Lung (tissue), 12 donors: ENCODE measurements around the gene PTPN22. TPM values are rescaled to one million over a fixed set of nuclear protein-coding genes. Genes with fewer than 3 reads are reported as not detected.

Experiments used
- ATAC-seq: fragments of 200-7000 bp; cut with Tn5 transposase; one replicate; pipeline ENCODE4 v1.9.1; 2020; ENCODE audit warnings: moderate number of reproducible peaks; ENCODE audit not compliant: insufficient read depth, low FRiP score
- DNase-seq, 3 donors: peaks; one replicate each; pipeline ENCODE4 v3.0.0-alpha.2; 2013 to 2017
- H3K27ac ChIP-seq, 2 donors: one replicate each; pipeline ENCODE4 v1.5.1; 2013; ENCODE audit warnings: mild to moderate bottlenecking in 2 of 2, moderate library complexity in 2 of 2, control low read depth in 1 of 2, inconsistent platforms in 1 of 2, low read depth in 1 of 2, low read length in 1 of 2
- H3K27me3 ChIP-seq, 3 donors: one replicate each; pipeline ENCODE4 v1.5.1; 2013; ENCODE audit warnings: low read length in 2 of 3; ENCODE audit not compliant: control insufficient read depth in 3 of 3, insufficient read depth in 3 of 3
- H3K36me3 ChIP-seq, 4 donors: one replicate each; pipeline ENCODE4 v1.5.1; 2013; ENCODE audit warnings: low read length in 4 of 4, mild to moderate bottlenecking in 1 of 4, moderate library complexity in 1 of 4; ENCODE audit not compliant: control insufficient read depth in 4 of 4, insufficient read depth in 4 of 4
- H3K4me1 ChIP-seq, 5 donors: one replicate each; pipeline ENCODE4 v1.5.1; 2013; ENCODE audit warnings: low read length in 5 of 5, mild to moderate bottlenecking in 2 of 5, moderate library complexity in 1 of 5; ENCODE audit not compliant: control insufficient read depth in 5 of 5, insufficient read depth in 5 of 5
- H3K4me3 ChIP-seq: one replicate; pipeline ENCODE4 v1.5.1; 2013; ENCODE audit warnings: mild to moderate bottlenecking, control low read depth, moderate library complexity
- H3K9ac ChIP-seq, 2 donors: one replicate each; pipeline ENCODE4 v1.5.1; 2013; ENCODE audit warnings: low read length in 2 of 2, control low read depth in 1 of 2; ENCODE audit not compliant: insufficient read depth in 1 of 2
- H3K9me3 ChIP-seq, 4 donors: one replicate each; pipeline ENCODE4 v1.5.1; 2013; ENCODE audit warnings: low read length in 3 of 4, mild to moderate bottlenecking in 1 of 4, moderate library complexity in 1 of 4; ENCODE audit not compliant: control insufficient read depth in 4 of 4, insufficient read depth in 3 of 4
- WGBS, 2 donors: extraction: QIAGEN DNeasy Blood & Tissue Kit; methylation state at CpG; one replicate each; pipeline ENCODE4 v1.1.7; 2013; 5-methylcytosine and 5-hydroxymethylcytosine counted together
- polyA plus RNA-seq, 2 donors: library from polyadenylated mRNA; stranded (reverse); fragments of 200-250 nt; gene quantifications; one replicate each; pipeline ENCODE4 v1.2.1, GENCODE V29; 2013
- total RNA-seq, 2 donors: library from RNA; depleted of rRNA in 1 of 2; stranded (reverse); fragments of >200 nt in 1 of 2; gene quantifications; one replicate each; pipeline ENCODE4 v1.2.1, GENCODE V29; 2014 to 2021
- TF ChIP-seq, protein P1 (sequence below): IDR thresholded peaks from 2 replicates; pipeline ENCODE4 v1.5.1; 2012; ENCODE audit warnings: mild to moderate bottlenecking; ENCODE audit errors: control extremely low read depth, extremely low read depth
- donor health status: control.
- donor health status: control.
- donor health status: Bipolar disorder and iron deficiency.
- donor health status: healthy.
- donor health status: DM: yes; HTN: yes; CAD: no.

PTPN22 gene
- total and polyA plus RNA-seq, 4 donors, result 4.2 to 7.0 (median 6.1) TPM

- Histone ChIP-seq H3K9me3 (no peaks in the 10 kb centered on the region), H3K36me3 (peaks cover 0 to 17% (median 5%) of the 10 kb centered on the region in 4 donors), H3K27me3 (no peaks in the 10 kb centered on the region), H3K4me3 (no peak overlapping the region), H3K4me1 (peaks cover 0 to 31% (median 0%) of the 10 kb centered on the region in 5 donors), H3K9ac (no peak overlapping the region), H3K27ac (no peak overlapping the region)
- ATAC-seq (no peak), DNase-seq (no peak)
- 78% methylated on average over 5 of the region's 5 CpGs for WGBS, 2 donors
- TF ChIP-seq, protein P1, sequence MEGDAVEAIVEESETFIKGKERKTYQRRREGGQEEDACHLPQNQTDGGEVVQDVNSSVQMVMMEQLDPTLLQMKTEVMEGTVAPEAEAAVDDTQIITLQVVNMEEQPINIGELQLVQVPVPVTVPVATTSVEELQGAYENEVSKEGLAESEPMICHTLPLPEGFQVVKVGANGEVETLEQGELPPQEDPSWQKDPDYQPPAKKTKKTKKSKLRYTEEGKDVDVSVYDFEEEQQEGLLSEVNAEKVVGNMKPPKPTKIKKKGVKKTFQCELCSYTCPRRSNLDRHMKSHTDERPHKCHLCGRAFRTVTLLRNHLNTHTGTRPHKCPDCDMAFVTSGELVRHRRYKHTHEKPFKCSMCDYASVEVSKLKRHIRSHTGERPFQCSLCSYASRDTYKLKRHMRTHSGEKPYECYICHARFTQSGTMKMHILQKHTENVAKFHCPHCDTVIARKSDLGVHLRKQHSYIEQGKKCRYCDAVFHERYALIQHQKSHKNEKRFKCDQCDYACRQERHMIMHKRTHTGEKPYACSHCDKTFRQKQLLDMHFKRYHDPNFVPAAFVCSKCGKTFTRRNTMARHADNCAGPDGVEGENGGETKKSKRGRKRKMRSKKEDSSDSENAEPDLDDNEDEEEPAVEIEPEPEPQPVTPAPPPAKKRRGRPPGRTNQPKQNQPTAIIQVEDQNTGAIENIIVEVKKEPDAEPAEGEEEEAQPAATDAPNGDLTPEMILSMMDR, result no peak
Measured at GRCh38 chr1:113792471-113792870, 79.0 kb downstream of the PTPN22 start.

DNA sequence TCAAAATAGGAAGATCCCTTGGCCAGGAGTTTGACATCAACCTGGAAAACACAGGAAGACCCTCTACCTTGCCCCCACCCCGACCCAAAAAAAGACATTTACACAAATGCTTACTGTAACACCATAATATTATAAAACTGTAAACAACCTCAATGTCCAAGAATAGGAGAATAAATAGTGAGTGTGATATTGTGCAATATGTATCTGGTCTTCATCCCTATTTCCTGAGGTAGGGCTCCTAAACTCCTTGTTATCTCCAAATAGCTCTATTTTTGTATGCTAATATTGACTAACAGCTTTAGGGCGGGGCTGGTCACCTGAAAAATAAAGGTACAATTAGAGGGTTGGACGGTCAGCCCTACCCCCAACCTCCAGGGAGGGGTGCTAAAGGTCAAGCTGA is 82.7 kb downstream of the PTPN22 start:
- H3K4me3 ChIP-seq, result no peak overlapping the region
- peaks cover 0 to 9% (median 1%) of the 10 kb centered on the region in 4 donors for H3K36me3 ChIP-seq
- H3K4me1 ChIP-seq, result peaks cover 1 to 32% (median 4%) of the 10 kb centered on the region in 5 donors
- ATAC-seq (no peak), DNase-seq (no peak)
- no peak overlapping the region for H3K9ac ChIP-seq
- H3K27ac ChIP-seq, result no peak overlapping the region
- no peaks in the 10 kb centered on the region for H3K27me3 ChIP-seq
- no peaks in the 10 kb centered on the region for H3K9me3 ChIP-seq
- WGBS, 2 donors, result 89 to 91% methylated on average over 3 of the region's 3 CpGs
- TF ChIP-seq, protein P1, result no peak

DNA sequence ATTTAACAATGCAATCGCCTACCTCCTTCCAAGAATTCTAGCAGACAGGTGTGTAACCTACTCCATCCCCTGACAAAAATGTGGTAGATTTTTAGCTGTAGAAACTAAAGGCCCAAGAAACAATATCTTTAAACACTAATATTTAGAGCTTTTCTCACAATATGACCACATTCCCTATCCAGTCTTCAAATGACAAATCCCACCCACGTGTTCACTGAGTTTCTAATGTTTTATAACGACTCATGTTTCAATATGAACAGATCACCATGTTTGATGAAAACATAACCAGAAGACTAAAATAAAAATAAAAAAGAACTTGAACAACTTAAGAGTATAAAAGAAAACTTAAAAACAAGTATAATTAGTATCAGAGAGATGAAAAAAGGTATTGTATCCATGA is 83.8 kb downstream of the PTPN22 start:
- Histone ChIP-seq H3K9ac (no peak overlapping the region), H3K4me3 (no peak overlapping the region), H3K9me3 (no peaks in the 10 kb centered on the region), H3K27me3 (no peaks in the 10 kb centered on the region), H3K36me3 (peaks cover 0 to 9% (median 1%) of the 10 kb centered on the region in 4 donors), H3K27ac (no peak overlapping the region), H3K4me1 (peaks cover 6 to 30% (median 8%) of the 10 kb centered on the region in 5 donors)
- TF ChIP-seq, protein P1, result no peak
- no peak for DNase-seq
- no peak for ATAC-seq
- 92 to 94% methylated on average over 3 of the region's 3 CpGs for WGBS, 2 donors

GRCh38 chr1:113786069-113786468 is 85.4 kb downstream of the PTPN22 start:
- 63 to 77% methylated on average over 1 of the region's 1 CpG for WGBS, 2 donors
- ATAC-seq (no peak), DNase-seq (no peak)
- Histone ChIP-seq H3K4me1 (peaks cover 4 to 34% (median 8%) of the 10 kb centered on the region in 5 donors), H3K9ac (no peak overlapping the region), H3K36me3 (peaks cover 0 to 9% (median 1%) of the 10 kb centered on the region in 4 donors), H3K4me3 (no peak overlapping the region), H3K9me3 (no peaks in the 10 kb centered on the region), H3K27ac (no peak overlapping the region), H3K27me3 (no peaks in the 10 kb centered on the region)
- TF ChIP-seq, protein P1, result no peak
